Naive thymus-derived CD8-positive, alpha-beta T cell (primary cell): ENCODE results near the gene WBP1L. TPM values are rescaled to one million over a fixed set of nuclear protein-coding genes. Genes with fewer than 3 reads are reported as not detected.
A peak's percentile ranks its signal among the peaks of the same experiment; 100 is the strongest.
"Not testable (repeated sequence)": the region's sequence is repeated elsewhere in the genome, so short reads cannot be mapped to it uniquely, and the experiment has no call there.

Source experiments
- ATAC-seq, 2 donors: fragments of 150-1000 bp; cut with Tn5 transposase in 1 of 2; sonication (Bioruptor Pico), chemical (Tn5 transposase) in 1 of 2; 1 replicate in 1 of 2; 2 replicates in 1 of 2; pipeline ENCODE4 v1.10.0; 2021; ENCODE audit warnings: mild to moderate bottlenecking in 2 of 2, moderate library complexity in 2 of 2
- POLR2A ChIA-PET: fragments of 350-600 bp; sonication (Branson Sonifier 250); formaldehyde crosslinking; loops from one replicate; lab custom pipeline; 2021; ENCODE audit warnings: antibody characterized with exemption; lab: Charles Lee
- DNase-seq, 10 donors: peaks; one replicate each; pipeline versions ENCODE4 v3.0.0 to v3.0.0-alpha.2; 2020 to 2022
- H3K27ac Mint-ChIP-seq, 10 donors: one replicate each; pipeline ENCODE4 v1.8.0; 2020 to 2022; ENCODE audit warnings: mild to moderate bottlenecking in 10 of 10, mixed read lengths in 10 of 10, moderate library complexity in 4 of 10, inconsistent platforms in 1 of 10
- H3K27me3 Mint-ChIP-seq, 5 donors: one replicate each; pipeline ENCODE4 v1.8.0; 2021 to 2022; ENCODE audit warnings: mixed read lengths in 5 of 5
- H3K36me3 Mint-ChIP-seq, 3 donors: one replicate each; pipeline ENCODE4 v1.8.0; 2020 to 2022; ENCODE audit warnings: mixed read lengths in 3 of 3, mild to moderate bottlenecking in 2 of 3, inconsistent platforms in 1 of 3
- H3K4me1 Mint-ChIP-seq, 4 donors: one replicate each; pipeline ENCODE4 v1.8.0; 2021 to 2022; ENCODE audit warnings: mixed read lengths in 4 of 4
- H3K4me3 Mint-ChIP-seq, 10 donors: one replicate each; pipeline ENCODE4 v1.8.0; 2020 to 2022; ENCODE audit warnings: mild to moderate bottlenecking in 10 of 10, mixed read lengths in 10 of 10, moderate library complexity in 6 of 10, inconsistent platforms in 1 of 10
- H3K9me3 Mint-ChIP-seq, 9 donors: one replicate each; pipeline ENCODE4 v1.8.0; 2020 to 2022; ENCODE audit warnings: mixed read lengths in 9 of 9, mild to moderate bottlenecking in 3 of 9, inconsistent platforms in 1 of 9, moderate library complexity in 1 of 9
- polyA plus RNA-seq, 3 donors: library from polyadenylated mRNA; unstranded; fragments of 300-500 nt; fragmentation: Illumina TruSeq; gene quantifications; one replicate each; pipeline ENCODE4 v1.2.3, GENCODE V29; 2021
- total RNA-seq, 8 experiments: library from RNA in 2 of 8; stranded (reverse) in 2 of 8; gene quantifications; one replicate each; pipeline ENCODE4 v1.2.3 and lab custom pipeline; 2021 to 2026

WBP1L gene
- total and polyA plus RNA-seq, 5 experiments from 2014 or later = 22.6 to 35.6 (median 28.2) TPM

DNA sequence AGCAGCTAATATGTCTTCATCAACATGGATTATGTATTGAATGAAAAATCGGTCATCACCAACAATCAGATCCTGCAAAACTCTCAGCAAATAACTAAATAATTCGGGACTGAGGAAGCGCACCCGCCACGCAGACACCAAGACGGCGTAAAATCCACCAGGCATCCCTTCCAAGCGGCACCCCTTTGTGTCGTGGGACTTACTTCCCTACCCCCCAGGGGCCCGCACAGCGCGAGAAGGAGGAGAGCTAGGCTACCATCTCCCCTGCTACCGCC lies 30.3 kb upstream of the WBP1L start:
- DNase-seq (peak in 1 of 10 donors; percentile 84), ATAC-seq (peak; percentile 62 to 70)
- POLR2A ChIA-PET = interaction anchor here (0.5 to 4.5 kb wide), 11 partner anchors 14 to 209 kb away, joined by 3 to 89 read pairs (median 9); partner anchors contain the start of genes TRIM8 and WBP1L
- H3K27me3 Mint-ChIP-seq = no peaks in the 10 kb centered on the region
- H3K27ac Mint-ChIP-seq = peak overlapping the region; percentile 44 to 96 (median 91)
- H3K36me3 Mint-ChIP-seq = peaks cover 0 to 17% (median 0%) of the 10 kb centered on the region in 3 donors
- H3K4me1 Mint-ChIP-seq = peaks cover 22 to 55% (median 45%) of the 10 kb centered on the region in 4 donors
- H3K9me3 Mint-ChIP-seq = no peaks in the 10 kb centered on the region
- peak overlapping the region; percentile 88 to 97 (median 92) for H3K4me3 Mint-ChIP-seq

DNA sequence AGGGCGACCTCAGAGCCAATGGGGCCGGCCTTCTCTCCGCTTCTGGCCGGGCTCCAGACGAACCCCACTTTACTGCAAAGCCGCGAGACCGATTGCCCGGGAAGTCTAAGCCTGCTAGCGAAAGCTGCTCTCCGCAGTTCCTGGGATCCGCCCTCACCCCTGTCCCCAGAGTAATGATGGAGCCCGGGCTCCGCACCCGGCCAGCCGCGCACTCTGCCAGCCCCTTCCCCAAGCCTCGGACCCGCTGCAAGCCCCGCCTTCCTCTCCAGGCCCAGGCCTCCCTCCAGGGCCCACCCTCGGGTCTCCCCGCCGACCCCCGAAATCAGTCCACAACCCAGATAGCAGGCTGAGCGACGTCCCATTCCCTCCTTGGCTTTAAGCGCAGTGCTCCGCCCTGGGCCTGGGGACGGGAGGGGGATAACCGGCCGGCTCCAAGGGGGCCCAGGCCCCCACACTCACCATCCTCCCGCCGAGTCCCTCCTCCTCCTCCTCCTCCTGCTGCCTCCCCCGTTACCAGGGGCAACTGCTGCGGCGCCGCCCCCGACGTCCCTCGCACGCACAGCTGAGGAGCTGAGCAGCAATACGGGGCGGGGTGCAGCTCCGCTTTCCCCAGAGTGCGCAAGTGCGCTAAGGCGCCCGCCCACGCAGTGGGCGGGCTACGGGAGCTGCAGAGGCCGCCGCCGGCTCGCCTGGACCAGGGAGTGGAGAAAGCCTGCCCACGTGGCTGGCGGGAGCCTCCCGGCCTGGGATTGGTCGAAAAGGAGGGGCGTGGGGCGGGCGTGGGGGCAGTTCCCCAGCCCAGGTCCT lies 29.7 kb upstream of the WBP1L start, which contains the start of gene ARL3:
Gene ARL3, minus strand, starts transcription at position 584 of the 807 bp plus-strand sequence. Its CDS starts 122 bp downstream, at position 462.
- no peaks in the 10 kb centered on the region for H3K27me3 Mint-ChIP-seq
- no peaks in the 10 kb centered on the region for H3K9me3 Mint-ChIP-seq
- POLR2A ChIA-PET = interaction anchor here (0.5 to 4.5 kb wide), 16 partner anchors 13 to 210 kb away, joined by 3 to 89 read pairs (median 6); partner anchors contain the start of genes CNNM2, TRIM8 and WBP1L
- H3K4me3 Mint-ChIP-seq = peak within 1 kb of the TSS; percentile 88 to 97 (median 92)
- H3K4me1 Mint-ChIP-seq = peaks cover 24 to 57% (median 47%) of the 10 kb centered on the region in 4 donors
- peaks cover 0 to 20% (median 0%) of the 10 kb centered on the region in 3 donors for H3K36me3 Mint-ChIP-seq
- H3K27ac Mint-ChIP-seq = peak within 1 kb of the TSS; percentile 44 to 96 (median 91)
- DNase-seq (peak; percentile 83 to 97 (median 91)), ATAC-seq (peak; percentile 88 to 90)

DNA sequence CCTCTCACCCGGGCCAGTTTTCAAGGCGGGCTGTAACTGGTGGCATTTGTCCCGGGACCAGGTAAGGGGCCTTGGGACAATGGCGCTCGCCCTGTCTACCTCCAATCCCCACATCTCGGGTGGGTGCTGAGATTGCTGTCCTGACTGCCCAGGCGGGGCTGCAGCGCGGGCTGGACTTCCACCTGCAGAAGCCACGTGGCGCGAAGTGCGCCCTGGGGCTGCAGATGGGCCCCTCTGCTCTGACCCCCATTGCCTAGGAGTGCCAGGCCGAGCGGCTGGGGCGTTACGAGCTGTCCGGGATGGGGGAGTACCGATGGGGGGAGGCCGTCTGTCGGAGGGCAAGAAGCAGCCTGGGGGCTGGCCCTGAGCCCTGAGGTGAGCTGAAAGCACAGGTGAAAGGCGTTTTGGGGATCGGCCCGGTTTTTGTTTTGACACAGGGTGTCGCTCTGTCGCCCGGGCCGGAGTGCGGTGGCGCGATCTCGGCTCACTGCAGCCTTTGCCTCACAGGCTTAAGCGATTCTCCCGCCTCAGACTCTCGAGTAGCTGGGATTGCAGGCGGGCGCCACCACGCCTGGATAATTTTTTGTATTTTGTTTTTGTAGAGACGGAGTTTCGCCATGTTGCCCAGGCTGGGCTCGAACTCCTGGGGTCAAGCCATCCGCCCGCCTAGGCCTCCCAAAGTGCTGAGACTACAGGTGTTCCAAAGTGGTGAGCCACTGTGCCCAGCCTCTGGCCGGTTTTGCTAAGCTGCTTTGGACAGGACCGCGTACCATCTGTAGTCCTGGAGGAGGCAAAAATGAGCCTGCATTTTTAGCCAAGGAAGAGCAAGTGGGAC lies 28.9 kb upstream of the WBP1L start, which contains the start of gene SFXN2:
Gene SFXN2, plus strand, starts transcription at position 16 of the 835 bp plus-strand sequence. CDS start 12,001 bp downstream, outside the sequence.
- peaks cover 26 to 63% (median 50%) of the 10 kb centered on the region in 4 donors for H3K4me1 Mint-ChIP-seq
- peak within 1 kb of the TSS; percentile 44 to 96 (median 91) for H3K27ac Mint-ChIP-seq
- ATAC-seq (peak; percentile 16 to 24), DNase-seq (peak in 9 of 10 donors; percentile 32 to 77 (median 38))
- H3K4me3 Mint-ChIP-seq = peak within 1 kb of the TSS; percentile 88 to 97 (median 92)
- H3K9me3 Mint-ChIP-seq = no peaks in the 10 kb centered on the region
- no peaks in the 10 kb centered on the region for H3K27me3 Mint-ChIP-seq
- POLR2A ChIA-PET = interaction anchor here (0.7 to 4.5 kb wide), 15 partner anchors 12 to 211 kb away, joined by 3 to 89 read pairs (median 6); partner anchors contain the start of genes CNNM2, TRIM8 and WBP1L
- peaks cover 0 to 25% (median 0%) of the 10 kb centered on the region in 3 donors for H3K36me3 Mint-ChIP-seq

DNA sequence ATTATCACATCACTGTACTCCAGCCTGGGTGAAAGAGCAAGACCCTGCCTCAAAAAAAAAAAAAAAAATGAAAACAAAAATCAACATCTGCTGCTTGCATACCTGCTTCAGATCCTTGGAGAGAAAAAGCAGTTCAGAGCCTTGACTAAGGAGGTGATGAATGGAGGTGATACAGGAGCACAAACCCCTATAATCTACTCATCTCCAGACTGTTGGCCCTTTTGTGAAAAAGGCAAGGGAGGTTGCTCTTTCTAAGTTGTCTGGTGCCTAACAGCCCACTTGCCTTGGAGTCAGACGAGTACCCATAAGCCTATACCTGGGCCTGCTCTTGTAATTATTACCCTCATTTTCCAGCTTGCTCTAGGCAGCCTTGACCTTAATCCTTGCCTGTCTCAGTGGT lies 27.9 kb upstream of the WBP1L start:
- H3K4me1 Mint-ChIP-seq = peaks cover 25 to 64% (median 52%) of the 10 kb centered on the region in 4 donors
- ATAC-seq = no peak
- peak overlapping the region; percentile 20 to 97 (median 80) for H3K4me3 Mint-ChIP-seq
- no peaks in the 10 kb centered on the region for H3K9me3 Mint-ChIP-seq
- no peaks in the 10 kb centered on the region for H3K27me3 Mint-ChIP-seq
- POLR2A ChIA-PET = interaction anchor here (0.7 to 4.5 kb wide), 4 partner anchors 40 to 534 kb away, joined by 5 to 89 read pairs (median 24); partner anchors contain the start of gene TRIM8
- DNase-seq = no peak
- H3K36me3 Mint-ChIP-seq = peaks cover 0 to 32% (median 0%) of the 10 kb centered on the region in 3 donors
- peak overlapping the region in 7 of 10 donors; percentile 8 to 94 (median 72) for H3K27ac Mint-ChIP-seq

DNA sequence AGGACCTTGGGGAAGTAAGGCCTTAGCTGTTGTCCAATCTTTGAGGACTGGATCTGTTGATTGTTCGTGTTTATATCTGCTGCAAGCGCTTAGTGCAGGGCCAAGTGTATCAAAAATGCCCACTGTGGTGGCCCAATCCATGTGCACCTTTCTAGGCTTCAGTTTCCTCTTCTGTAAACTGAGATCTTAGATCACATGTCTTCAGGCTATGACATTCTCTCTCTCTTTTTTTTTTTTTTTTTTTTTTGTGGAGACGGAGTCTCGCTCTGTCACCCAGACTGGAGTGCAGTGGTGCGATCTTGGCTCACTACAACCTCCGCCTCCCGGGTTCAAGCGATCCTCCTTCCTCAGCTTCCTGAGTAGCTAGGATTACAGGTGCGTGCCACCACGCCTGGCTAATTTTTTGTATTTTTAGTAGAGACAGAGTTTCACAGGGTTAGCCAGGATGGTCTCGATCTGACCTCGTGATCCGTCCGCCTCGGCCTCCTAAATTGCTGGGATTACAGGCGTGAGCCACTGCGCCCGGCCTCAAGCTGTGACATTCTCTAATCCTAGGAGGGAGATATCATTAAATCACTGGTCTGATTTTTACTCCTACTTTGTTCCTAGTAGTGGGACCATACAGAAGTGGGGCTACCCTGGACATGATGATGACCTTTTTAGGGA lies 26.7 kb upstream of the WBP1L start:
- H3K27ac Mint-ChIP-seq = peak overlapping the region in 5 of 10 donors; percentile 11 to 71 (median 58)
- POLR2A ChIA-PET = interaction anchor here (0.7 kb wide), 2 partner anchors 22 to 509 kb away, joined by 4 to 7 read pairs; no protein-coding TSS in a partner anchor

DNA sequence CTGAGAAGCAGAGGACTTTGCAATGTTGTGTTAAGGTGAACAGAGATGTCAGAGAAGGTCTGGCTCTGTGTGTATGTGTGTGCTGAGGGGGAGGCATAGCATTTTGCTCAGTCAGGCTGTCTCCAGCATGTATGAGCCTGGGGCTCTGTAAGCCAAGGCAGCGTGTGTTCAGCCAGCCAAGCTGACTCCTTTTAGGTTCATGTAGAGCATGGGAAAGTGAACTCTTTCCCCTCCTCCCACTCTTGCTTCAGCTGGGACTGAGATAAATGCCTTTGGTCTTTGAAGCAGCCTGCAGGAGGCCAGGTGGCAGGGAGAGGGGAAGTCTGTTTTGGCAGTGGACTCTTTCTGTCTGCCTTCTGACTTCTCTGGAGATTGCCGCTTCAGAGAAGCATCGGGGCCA lies 25.5 kb upstream of the WBP1L start:
- Mint-ChIP-seq H3K4me1 (peaks cover 26 to 66% (median 49%) of the 10 kb centered on the region in 4 donors), H3K4me3 (no peak overlapping the region), H3K27me3 (no peaks in the 10 kb centered on the region), H3K9me3 (no peaks in the 10 kb centered on the region), H3K36me3 (peaks cover 0 to 37% (median 0%) of the 10 kb centered on the region in 3 donors), H3K27ac (peak overlapping the region in 4 of 10 donors; percentile 1 to 71 (median 18))
- ATAC-seq (no peak), DNase-seq (no peak)
- POLR2A ChIA-PET = no interaction called here

More for the DNA sequence above, 26.7 kb upstream of the WBP1L start:
- not testable (repeated sequence) for DNase-seq, H3K27me3 Mint-ChIP-seq, H3K9me3 Mint-ChIP-seq, ATAC-seq
- Mint-ChIP-seq H3K4me1 (peaks cover 28 to 69% (median 56%) of the 10 kb centered on the region in 4 donors), H3K4me3 (peak overlapping the region in 3 of 10 donors; percentile 24 to 97 (median 58)), H3K36me3 (peaks cover 0 to 35% (median 0%) of the 10 kb centered on the region in 3 donors)

DNA sequence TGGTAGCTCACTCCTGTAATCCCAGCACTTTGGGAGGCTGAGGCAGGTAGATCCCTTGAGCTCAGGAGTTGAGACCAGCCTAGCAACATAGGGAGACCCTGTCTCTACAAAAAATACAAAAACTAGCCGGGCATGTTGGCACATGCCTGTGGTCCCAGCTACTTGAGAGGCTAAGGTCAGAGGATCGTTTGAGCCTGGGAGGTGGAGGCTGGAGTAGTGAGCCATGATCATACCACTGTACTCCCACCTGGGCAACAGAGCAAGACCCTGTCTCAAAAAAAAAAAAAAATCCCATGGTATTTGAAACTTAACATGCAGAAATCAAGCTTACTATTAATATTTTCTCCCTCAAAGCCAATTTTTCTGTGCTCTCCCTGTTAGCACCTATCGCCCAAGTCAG lies 23.4 kb upstream of the WBP1L start:
- peaks cover 0 to 50% (median 5%) of the 10 kb centered on the region in 3 donors for H3K36me3 Mint-ChIP-seq
- DNase-seq (no peak), ATAC-seq (no peak)
- POLR2A ChIA-PET = interaction anchor here (0.7 to 1.4 kb wide), 3 partner anchors 75 to 1580 kb away, joined by 3 to 4 read pairs (median 3); no protein-coding TSS in a partner anchor
- H3K27me3 Mint-ChIP-seq = no peaks in the 10 kb centered on the region
- peaks cover 0 to 3% (median 0%) of the 10 kb centered on the region in 9 donors for H3K9me3 Mint-ChIP-seq
- H3K4me1 Mint-ChIP-seq = peaks cover 19 to 52% (median 42%) of the 10 kb centered on the region in 4 donors
- peak overlapping the region in 1 of 10 donors; percentile 15 for H3K4me3 Mint-ChIP-seq
- peak overlapping the region in 1 of 10 donors; percentile 5 for H3K27ac Mint-ChIP-seq

DNA sequence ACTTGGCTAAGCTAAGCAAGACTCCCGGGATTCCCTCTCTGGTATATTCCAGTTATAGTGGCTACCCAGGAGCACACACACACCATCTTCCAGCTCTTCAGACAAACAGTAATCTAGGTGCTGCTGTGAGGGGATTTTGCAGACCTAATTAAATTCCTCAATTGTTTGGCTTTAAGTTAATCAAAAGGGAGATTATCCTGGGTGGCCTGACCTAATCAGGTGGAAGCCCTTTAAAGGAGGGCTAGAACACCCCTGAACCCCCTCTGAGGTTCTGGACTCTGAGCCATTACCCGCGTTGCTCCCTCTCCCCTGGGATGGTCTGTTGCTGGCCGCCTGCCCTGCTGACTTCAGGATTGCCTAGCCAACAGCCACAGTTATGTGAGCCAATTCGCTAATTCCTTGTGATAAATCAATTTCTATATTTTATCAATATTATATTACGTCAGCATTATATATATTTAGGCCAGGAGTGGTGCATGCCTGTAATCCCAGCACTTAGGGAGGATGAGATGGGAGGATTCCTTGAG lies 22.9 kb upstream of the WBP1L start:
- DNase-seq (no peak), ATAC-seq (no peak)
- Mint-ChIP-seq H3K27ac (peak overlapping the region in 1 of 10 donors; percentile 53), H3K27me3 (no peaks in the 10 kb centered on the region), H3K9me3 (peaks cover 0 to 3% (median 0%) of the 10 kb centered on the region in 9 donors), H3K4me1 (peaks cover 19 to 49% (median 39%) of the 10 kb centered on the region in 4 donors), H3K36me3 (peaks cover 0 to 50% (median 5%) of the 10 kb centered on the region in 3 donors), H3K4me3 (no peak overlapping the region)
- POLR2A ChIA-PET = interaction anchor here (0.7 to 1.4 kb wide), 4 partner anchors 20 to 1581 kb away, joined by 3 to 4 read pairs (median 3); no protein-coding TSS in a partner anchor

DNA sequence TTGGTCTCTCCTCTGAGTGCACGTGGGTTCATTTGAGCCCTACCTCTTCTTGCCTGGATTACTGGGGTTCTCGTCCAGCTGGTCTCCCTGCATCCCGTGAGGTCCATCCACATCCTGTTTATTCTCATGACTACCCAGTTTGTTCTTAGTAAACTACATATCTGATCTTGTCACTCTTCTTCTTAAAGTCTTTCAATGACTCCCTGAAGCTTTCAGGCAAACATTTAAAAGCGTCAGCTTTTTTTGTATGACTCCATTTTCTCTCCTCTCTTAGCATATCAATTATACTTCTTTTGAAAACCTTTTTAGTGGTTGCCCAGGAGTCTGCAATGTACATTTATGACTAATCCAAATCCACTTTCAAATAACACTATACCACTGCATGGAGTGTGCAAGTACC lies 21.8 kb upstream of the WBP1L start:
- no peak for ATAC-seq
- Mint-ChIP-seq H3K4me3 (peak overlapping the region in 1 of 10 donors; percentile 30), H3K27me3 (no peaks in the 10 kb centered on the region), H3K9me3 (peaks cover 0 to 3% (median 0%) of the 10 kb centered on the region in 9 donors), H3K36me3 (peaks cover 0 to 52% (median 5%) of the 10 kb centered on the region in 3 donors), H3K27ac (peak overlapping the region in 4 of 10 donors; percentile 16 to 64 (median 24)), H3K4me1 (peaks cover 15 to 37% (median 32%) of the 10 kb centered on the region in 4 donors)
- DNase-seq = no peak
- POLR2A ChIA-PET = interaction anchor here (1.0 kb wide), 1 partner anchor 19 kb away, joined by 3 read pairs; no protein-coding TSS in a partner anchor

DNA sequence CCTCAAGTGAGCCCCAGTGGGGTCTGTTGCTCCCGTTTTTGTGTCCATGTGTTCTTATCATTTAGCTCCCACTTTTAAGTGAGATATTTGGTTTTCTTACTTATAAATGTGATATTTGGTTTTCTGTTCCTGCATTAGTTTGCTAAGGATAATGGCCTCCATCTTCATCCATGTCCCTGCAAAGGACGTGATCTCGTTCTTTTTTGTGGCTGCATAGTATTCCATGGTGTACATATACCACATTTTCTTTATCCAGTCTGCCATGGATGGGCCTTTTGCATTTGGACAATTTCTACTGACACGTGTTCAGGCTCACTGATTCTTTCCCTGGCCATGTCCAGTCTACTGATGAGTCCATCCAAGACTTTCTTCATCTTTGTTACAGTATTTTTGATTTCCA lies 19.8 kb upstream of the WBP1L start:
- ATAC-seq (no peak), DNase-seq (no peak)
- H3K4me3 Mint-ChIP-seq = no peak overlapping the region
- peak overlapping the region in 2 of 10 donors; percentile 17 to 31 for H3K27ac Mint-ChIP-seq
- H3K27me3 Mint-ChIP-seq = no peaks in the 10 kb centered on the region
- H3K9me3 Mint-ChIP-seq = peaks cover 0 to 3% (median 0%) of the 10 kb centered on the region in 9 donors
- H3K4me1 Mint-ChIP-seq = peaks cover 13 to 27% (median 19%) of the 10 kb centered on the region in 4 donors
- H3K36me3 Mint-ChIP-seq = peaks cover 0 to 51% (median 5%) of the 10 kb centered on the region in 3 donors
- POLR2A ChIA-PET = no interaction called here

DNA sequence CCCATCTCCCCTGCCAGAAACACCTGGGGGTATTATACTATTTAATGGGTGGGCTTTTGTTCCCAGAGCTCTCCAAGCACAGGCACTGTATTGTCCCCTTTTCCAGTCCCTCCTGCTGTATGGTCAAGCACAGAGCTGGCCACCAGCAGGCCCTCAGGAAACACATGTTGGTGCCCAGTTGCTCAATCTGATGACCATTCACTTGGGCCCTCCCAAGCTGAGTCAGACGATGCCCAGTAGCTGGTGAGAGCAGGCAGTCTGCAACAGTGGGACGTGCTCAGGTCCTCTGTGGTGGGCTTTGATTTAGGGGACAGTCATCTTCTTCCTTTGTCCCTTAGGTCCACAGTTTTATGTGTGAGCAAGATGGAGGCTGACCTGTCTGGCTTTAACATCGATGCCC lies 17.5 kb upstream of the WBP1L start:
- ATAC-seq = no peak
- Mint-ChIP-seq H3K4me3 (no peak overlapping the region), H3K9me3 (peaks cover 0 to 3% (median 0%) of the 10 kb centered on the region in 9 donors), H3K36me3 (peaks cover 0 to 43% (median 8%) of the 10 kb centered on the region in 3 donors), H3K27me3 (no peaks in the 10 kb centered on the region), H3K4me1 (peaks cover 8 to 21% (median 11%) of the 10 kb centered on the region in 4 donors), H3K27ac (peak overlapping the region in 3 of 10 donors; percentile 7 to 34 (median 33))
- POLR2A ChIA-PET = interaction anchor here (1.1 to 1.5 kb wide), 2 partner anchors 10 to 82 kb away, joined by 6 to 7 read pairs; partner anchors contain the start of gene TRIM8
- no peak for DNase-seq
